Sigmoid colon (tissue), 4 donors: Measurements from ENCODE around the gene COMT.

Experiments used
- CTCF ChIP-seq, 4 experiments: fragments of 450-650 bp in 3 of 4; fragments of 200-600 bp in 1 of 4; IDR thresholded peaks; one replicate each; pipeline ENCODE4 v1.5.1; 2016 to 2019; ENCODE audit warnings: antibody characterized with exemption in 4 of 4, mild to moderate bottlenecking in 3 of 4, moderate library complexity in 2 of 4
- EP300 ChIP-seq, 4 donors: sonication (generic); formaldehyde crosslinking; IDR thresholded peaks; one replicate each; pipeline ENCODE4 v1.6.1; 2017; ENCODE audit warnings: antibody characterized with exemption in 4 of 4
- POLR2A ChIP-seq, 2 donors: fragments of 450-650 bp; IDR thresholded peaks; one replicate each; pipeline ENCODE4 v1.6.1; 2016; ENCODE audit warnings: antibody characterized with exemption in 2 of 2, mild to moderate bottlenecking in 2 of 2, moderate library complexity in 2 of 2
- POLR2AphosphoS5 ChIP-seq, 4 donors: sonication (generic); formaldehyde crosslinking; IDR thresholded peaks; one replicate each; pipeline ENCODE4 v1.6.1; 2017; ENCODE audit warnings: antibody characterized with exemption in 4 of 4

GRCh38 chr22:19962909-19963806, 21.6 kb downstream of the COMT start:
- TF ChIP-seq POLR2A (IDR thresholded peaks at IDR 0.05) (no peak), CTCF (IDR thresholded peaks at IDR 0.05) (no peak), POLR2AphosphoS5 (IDR thresholded peaks at IDR 0.05) (no peak), EP300 (IDR thresholded peaks at IDR 0.05) (no peak)
